GM12878 (cell line): ENCODE results near the gene NOL3. TPM values are rescaled to one million over a fixed set of nuclear protein-coding genes. Genes with fewer than 3 reads are reported as not detected.

Experiments used
- ATAC-seq: fragments of 200-7000 bp; cut with Tn5 transposase; 3 replicates; pipeline ENCODE4 v1.9.1; 2020; ENCODE audit warnings: mild to moderate bottlenecking, moderate library complexity
- BruUV-seq: library from RNA; stranded (reverse); fragments of 400-500 nt; replicated peaks from 2 replicates; lab custom pipeline; 2021; lab: Mats Ljungman, UMichigan
- CTCF ChIA-PET: fragments of 300-600 bp; sonication (Branson Sonifier 250); formaldehyde crosslinking; extraction: SDS; loops from one replicate; lab custom pipeline; 2021; ENCODE audit warnings: inconsistent platforms; lab: Yijun Ruan, JAX
- POLR2A ChIA-PET: fragments of 350-600 bp; formaldehyde crosslinking; extraction: SDS; loops from one replicate; lab custom pipeline; 2021; ENCODE audit warnings: inconsistent platforms; lab: Charles Lee
- RAD21 ChIA-PET: fragments of 300-600 bp; sonication (Branson Sonifier 250); formaldehyde crosslinking; loops from one replicate; lab custom pipeline; 2023; ENCODE audit warnings: antibody characterized with exemption; ENCODE audit not compliant: unreplicated experiment; lab: Charles Lee
- SMC1A ChIA-PET: fragments of 300-600 bp; sonication (Branson Sonifier 250); formaldehyde crosslinking; loops from one replicate; lab custom pipeline; 2023; ENCODE audit not compliant: unreplicated experiment, uncharacterized antibody; lab: Charles Lee
- DNase-seq: peaks from one replicate; pipeline ENCODE4 v3.0.0-alpha.2; 2011; ENCODE audit warnings: low read depth, low spot score
- FAIRE-seq: peaks from 3 replicates; lab custom pipeline; 2011; peaks lifted over from hg19 to GRCh38; lab: Jason Lieb, UNC
- H2AFZ ChIP-seq: 2 replicates; pipeline ENCODE4 v1.6.0; 2011; ENCODE audit warnings: low read depth, low read length, control low read depth; ENCODE audit not compliant: control insufficient read depth
- H3K27ac ChIP-seq: 2 replicates; pipeline ENCODE4 v1.5.1; 2011; ENCODE audit warnings: control low read depth; ENCODE audit not compliant: control insufficient read depth, insufficient read depth
- H3K27me3 ChIP-seq, 2 experiments: replicated peaks in 1 of 2; 2 replicates each; pipeline versions ENCODE4 v1.6.0 to v1.6.1; 2011; ENCODE audit warnings: low read length in 1 of 2; ENCODE audit not compliant: control insufficient read depth in 2 of 2, insufficient read depth in 2 of 2
- H3K36me3 ChIP-seq, 2 experiments: 2 replicates each; pipeline ENCODE4 v1.5.1; 2011; ENCODE audit warnings: low read length in 1 of 2; ENCODE audit not compliant: control insufficient read depth in 2 of 2, insufficient read depth in 2 of 2
- H3K4me1 ChIP-seq: 2 replicates; pipeline ENCODE4 v1.6.1; 2011; ENCODE audit warnings: mild to moderate bottlenecking, low read length, moderate library complexity, mixed read lengths; ENCODE audit not compliant: control insufficient read depth, insufficient read depth
- H3K4me2 ChIP-seq: 2 replicates; pipeline ENCODE4 v1.6.0; 2011; ENCODE audit warnings: control low read depth; ENCODE audit not compliant: control insufficient read depth, insufficient read depth
- H3K4me3 ChIP-seq: fragments of 200-600 bp; sonication (generic); 2 replicates; pipeline ENCODE4 v1.5.1; 2016
- H3K79me2 ChIP-seq: 2 replicates; pipeline ENCODE4 v1.6.0; 2011; ENCODE audit warnings: low read length; ENCODE audit not compliant: control insufficient read depth, insufficient read depth
- H3K9ac ChIP-seq: 2 replicates; pipeline ENCODE4 v1.8.0; 2011; ENCODE audit warnings: low read length, control low read depth, mixed read lengths; ENCODE audit not compliant: control insufficient read depth, insufficient read depth
- H3K9me3 ChIP-seq: replicated peaks from 3 replicates; pipeline ENCODE4 v1.5.1; 2011; ENCODE audit warnings: mild to moderate bottlenecking, low read length; ENCODE audit not compliant: control insufficient read depth, insufficient read depth
- H4K20me1 ChIP-seq: 2 replicates; pipeline ENCODE4 v1.6.0; 2011; ENCODE audit not compliant: control insufficient read depth, insufficient read depth
- BMI1 ChIP-seq: fragments of 450-650 bp; IDR thresholded peaks from 2 replicates; pipeline ENCODE4 v1.6.1; 2016; ENCODE audit warnings: mild to moderate bottlenecking, moderate library complexity, borderline replicate concordance
- ESRRA ChIP-seq: IDR thresholded peaks from 2 replicates; pipeline ENCODE4 v1.6.1; 2012; ENCODE audit warnings: mild to moderate bottlenecking, low read length, improper control_type of control experiment
- HCFC1 ChIP-seq: fragments of 150-350 bp; IDR thresholded peaks from 2 replicates; pipeline ENCODE4 v1.6.1; 2014; ENCODE audit warnings: low read length
- KAT2A ChIP-seq: conservative IDR thresholded peaks from 2 replicates; pipeline ENCODE4 v1.6.1; 2011; ENCODE audit warnings: low read depth, low read length; ENCODE audit not compliant: control insufficient read depth
- KLF5 ChIP-seq: fragments of 450-650 bp; IDR thresholded peaks from 2 replicates; pipeline ENCODE4 v1.6.1; 2014; ENCODE audit warnings: mild to moderate bottlenecking; ENCODE audit not compliant: partially characterized antibody
- NFYB ChIP-seq: IDR thresholded peaks from 2 replicates; pipeline ENCODE4 v1.6.1; 2011; ENCODE audit warnings: low read depth, mild to moderate bottlenecking, low read length, improper control_type of control experiment, moderate library complexity; ENCODE audit not compliant: insufficient read depth
- NR2C2 ChIP-seq: IDR thresholded peaks from 2 replicates; pipeline ENCODE4 v1.6.1; 2011; ENCODE audit warnings: borderline replicate concordance, low read depth; ENCODE audit not compliant: control insufficient read depth, insufficient read length
- POLR2A ChIP-seq: IDR thresholded peaks from 2 replicates; pipeline ENCODE4 v1.6.1; 2011; ENCODE audit warnings: low read depth, mild to moderate bottlenecking, low read length
- POLR2AphosphoS2 ChIP-seq: IDR thresholded peaks from 2 replicates; pipeline ENCODE4 v1.6.1; 2011; ENCODE audit warnings: low read depth, mild to moderate bottlenecking, low read length, improper control_type of control experiment, moderate library complexity
- RAD51 ChIP-seq: fragments of 450-650 bp; IDR thresholded peaks from 2 replicates; pipeline ENCODE4 v1.6.1; 2016; ENCODE audit warnings: moderate library complexity, mild to moderate bottlenecking, inconsistent platforms
- SMARCA5 ChIP-seq: fragments of 450-650 bp; IDR thresholded peaks from 2 replicates; pipeline ENCODE4 v1.6.1; 2017; ENCODE audit warnings: mild to moderate bottlenecking
- SUPT20H ChIP-seq: IDR thresholded peaks from 2 replicates; pipeline ENCODE4 v1.6.1; 2011; ENCODE audit warnings: low read depth, mild to moderate bottlenecking, low read length, moderate library complexity, borderline replicate concordance; ENCODE audit not compliant: control insufficient read depth
- ZZZ3 ChIP-seq: IDR thresholded peaks from 2 replicates; pipeline ENCODE4 v1.6.1; 2011; ENCODE audit warnings: low read depth; ENCODE audit not compliant: control insufficient read depth, insufficient read length
- WGBS: methylation state at CpG from one replicate; pipeline ENCODE4 v1.1.6; 2016; ENCODE audit warnings: low lambda C conversion rate; ENCODE audit not compliant: insufficient replicate concordance, insufficient coverage; ENCODE audit errors: missing lambda C conversion rate; 5-methylcytosine and 5-hydroxymethylcytosine counted together
- in situ Hi-C: fragments of 300-500 bp; cut with MboI; formaldehyde crosslinking; loops from 9 replicates; pipeline ENCODE4 v1.14.3; 2018; ENCODE audit warnings: mixed read lengths
- intact Hi-C: fragments of 100-400 bp; cut with micrococcal nuclease; formaldehyde crosslinking; loops from one replicate; pipeline ENCODE4 v1.14.2; 2022; ENCODE audit not compliant: unreplicated experiment
- polyA plus RNA-seq, 11 experiments: library from polyadenylated mRNA; depleted of rRNA in 4 of 11; unstranded in 6 of 11; stranded (reverse) in 5 of 11; fragments of >200 nt; fragmentation: Nextera tagmentation in 4 of 11; fragmentation: Illumina TruSeq in 1 of 11; extraction: Ambion mirVana in 4 of 11; extraction: Trizol in 1 of 11; gene quantifications; 1 replicate in 1 of 11; 2 replicates in 10 of 11; pipeline versions ENCODE4 v1.2.1 to v1.2.3, GENCODE V29; 2011 to 2016; ENCODE audit warnings: inconsistent platforms in 2 of 11, missing spikeins in 2 of 11, low read depth in 1 of 11
- total RNA-seq, 4 experiments: library from RNA; depleted of rRNA in 3 of 4; stranded (reverse); fragments of >200 nt in 3 of 4; fragmentation: Illumina TruSeq in 1 of 4; extraction: Trizol in 1 of 4; gene quantifications; 2 replicates each; pipeline versions ENCODE4 v1.2.1 to v1.2.3, GENCODE V29; 2013 to 2021
- TF ChIP-seq, protein P1 (sequence below): IDR thresholded peaks from 2 replicates; pipeline ENCODE4 v1.6.1; 2011; ENCODE audit warnings: borderline replicate concordance, low read depth, mild to moderate bottlenecking, moderate library complexity, mixed read lengths, low read length; ENCODE audit not compliant: insufficient read depth; ENCODE audit errors: extremely low read length
- TF ChIP-seq, protein P2 (sequence below): IDR thresholded peaks from 2 replicates; pipeline ENCODE4 v1.6.1; 2011; ENCODE audit warnings: low read depth, low read length, improper control_type of control experiment, borderline replicate concordance

NOL3 gene
- total and polyA plus RNA-seq, 10 of the 15 experiments (the other 5 are each of a cell fraction or from before 2014, with no cell fraction given), result 0.31 to 18.4 (median 2.7) TPM

GRCh38 chr16:67208154-67208896, 38.0 kb downstream of the NOL3 start:
- Histone ChIP-seq H3K27ac (no peak overlapping the region), H2AFZ (no peak overlapping the region), H4K20me1 (no peaks in the 10 kb centered on the region), H3K4me2 (no peak overlapping the region), H3K36me3 (peaks cover 0 to 6% of the 10 kb centered on the region in 2 experiments; a peak in 2 of 4 replicates), H3K79me2 (no peaks in the 10 kb centered on the region), H3K27me3 (no peaks in the 10 kb centered on the region), H3K9ac (no peak overlapping the region), H3K4me3 (no peak overlapping the region), H3K9me3 (no peaks in the 10 kb centered on the region), H3K4me1 (no peaks in the 10 kb centered on the region)
- TF ChIP-seq POLR2AphosphoS2 (peak; percentile 67; the same call in 1 of the 2 replicates), RAD51 (no peak), POLR2A (peak; percentile 71), NR2C2 (no peak)
- POLR2A ChIA-PET, result interaction anchor here (0.6 to 1.0 kb wide), 2 partner anchors 9 to 15 kb away, joined by 3 read pairs; no protein-coding TSS in a partner anchor
- in situ Hi-C loops, result no loop called here
- ATAC-seq (no peak), DNase-seq (no peak), FAIRE-seq (no peak)
- WGBS, result 80% methylated on average over 10 of the region's 11 CpGs
- CTCF ChIA-PET, result interaction anchor here (1.3 kb wide), 1 partner anchor 52 kb away, joined by 5 read pairs; no protein-coding TSS in a partner anchor
- SMC1A ChIA-PET, result no interaction called here
- intact Hi-C loops, result no loop called here
- BruUV-seq, result no TSS peak
- RAD21 ChIA-PET, result no interaction called here

- FAIRE-seq, result no peak
- CTCF ChIA-PET, result no interaction called here
Measured at GRCh38 chr16:67209565-67209964, 39.2 kb downstream of the NOL3 start.

More at GRCh38 chr16:67209565-67209964, 39.2 kb downstream of the NOL3 start:
- H3K9me3 ChIP-seq, result no peaks in the 10 kb centered on the region
- H3K79me2 ChIP-seq, result no peaks in the 10 kb centered on the region
- TF ChIP-seq, protein P1, sequence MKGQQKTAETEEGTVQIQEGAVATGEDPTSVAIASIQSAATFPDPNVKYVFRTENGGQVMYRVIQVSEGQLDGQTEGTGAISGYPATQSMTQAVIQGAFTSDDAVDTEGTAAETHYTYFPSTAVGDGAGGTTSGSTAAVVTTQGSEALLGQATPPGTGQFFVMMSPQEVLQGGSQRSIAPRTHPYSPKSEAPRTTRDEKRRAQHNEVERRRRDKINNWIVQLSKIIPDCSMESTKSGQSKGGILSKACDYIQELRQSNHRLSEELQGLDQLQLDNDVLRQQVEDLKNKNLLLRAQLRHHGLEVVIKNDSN, result no peak
- TF ChIP-seq, protein P2, sequence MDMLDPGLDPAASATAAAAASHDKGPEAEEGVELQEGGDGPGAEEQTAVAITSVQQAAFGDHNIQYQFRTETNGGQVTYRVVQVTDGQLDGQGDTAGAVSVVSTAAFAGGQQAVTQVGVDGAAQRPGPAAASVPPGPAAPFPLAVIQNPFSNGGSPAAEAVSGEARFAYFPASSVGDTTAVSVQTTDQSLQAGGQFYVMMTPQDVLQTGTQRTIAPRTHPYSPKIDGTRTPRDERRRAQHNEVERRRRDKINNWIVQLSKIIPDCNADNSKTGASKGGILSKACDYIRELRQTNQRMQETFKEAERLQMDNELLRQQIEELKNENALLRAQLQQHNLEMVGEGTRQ, result no peak
- TF ChIP-seq ZZZ3 (no peak), NFYB (no peak), HCFC1 (no peak), KLF5 (no peak), KAT2A (no peak), SUPT20H (no peak), SMARCA5 (no peak), ESRRA (no peak), BMI1 (no peak)
- RAD21 ChIA-PET, result no interaction called here
- H4K20me1 ChIP-seq, result no peaks in the 10 kb centered on the region
- POLR2A ChIA-PET, result no interaction called here
- no peak overlapping the region for H3K4me2 ChIP-seq
- ATAC-seq (no peak), DNase-seq (no peak)
- H3K27me3 ChIP-seq, result no peaks in the 10 kb centered on the region
- H3K4me1 ChIP-seq, result no peaks in the 10 kb centered on the region
- WGBS, result 40% methylated on average over 2 of the region's 8 CpGs
- SMC1A ChIA-PET, result no interaction called here
- in situ Hi-C loops (no loop called here), intact Hi-C loops (no loop called here)
- H3K36me3 ChIP-seq, result no peaks in the 10 kb centered on the region
- no peak overlapping the region for H2AFZ ChIP-seq
- no TSS peak for BruUV-seq
- H3K9ac ChIP-seq, result no peak overlapping the region
- no peak overlapping the region for H3K4me3 ChIP-seq
- no peak overlapping the region for H3K27ac ChIP-seq
